Coronary artery (tissue), 2 donors: ENCODE results near the gene PPP3R1.

Experiments used
- DNase-seq: peaks from one replicate; pipeline ENCODE4 v3.0.0-alpha.2; 2017; ENCODE audit warnings: low spot score
- H3K27ac ChIP-seq, 2 donors: fragments of 200-600 bp; sonication (generic); one replicate each; pipeline ENCODE4 v1.5.1; 2016 to 2019
- H3K4me3 ChIP-seq: fragments of 200-600 bp; sonication (generic); 2 replicates; pipeline ENCODE4 v1.5.1; 2016; ENCODE audit warnings: mild to moderate bottlenecking, moderate library complexity
- TF ChIP-seq, protein P1 (sequence below): fragments of 200-600 bp; sonication (generic); IDR thresholded peaks from one replicate; pipeline ENCODE4 v1.5.1; 2019; ENCODE audit warnings: antibody characterized with exemption

Gene PPP3R1

DNA sequence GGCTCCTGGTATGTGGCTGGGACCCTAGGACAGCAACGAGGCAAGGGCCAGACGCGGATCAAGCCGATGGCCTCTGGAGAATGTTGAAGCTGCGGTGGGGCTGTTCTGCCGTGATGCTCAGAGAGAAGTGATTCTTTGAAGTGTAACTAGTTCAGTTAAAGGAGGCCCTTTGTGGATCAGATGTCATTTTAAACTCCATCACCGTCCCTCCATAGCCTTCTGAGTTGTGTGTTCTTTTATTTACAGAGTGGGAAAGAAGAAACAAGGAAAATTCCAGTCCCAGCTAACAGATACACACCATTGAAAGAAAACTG is 94.2 kb downstream of the PPP3R1 start:
- Histone ChIP-seq H3K27ac (peak overlapping the region; percentile 66 to 93), H3K4me3 (peak overlapping the region; percentile 90)
- no peak for DNase-seq
- TF ChIP-seq, protein P1, sequence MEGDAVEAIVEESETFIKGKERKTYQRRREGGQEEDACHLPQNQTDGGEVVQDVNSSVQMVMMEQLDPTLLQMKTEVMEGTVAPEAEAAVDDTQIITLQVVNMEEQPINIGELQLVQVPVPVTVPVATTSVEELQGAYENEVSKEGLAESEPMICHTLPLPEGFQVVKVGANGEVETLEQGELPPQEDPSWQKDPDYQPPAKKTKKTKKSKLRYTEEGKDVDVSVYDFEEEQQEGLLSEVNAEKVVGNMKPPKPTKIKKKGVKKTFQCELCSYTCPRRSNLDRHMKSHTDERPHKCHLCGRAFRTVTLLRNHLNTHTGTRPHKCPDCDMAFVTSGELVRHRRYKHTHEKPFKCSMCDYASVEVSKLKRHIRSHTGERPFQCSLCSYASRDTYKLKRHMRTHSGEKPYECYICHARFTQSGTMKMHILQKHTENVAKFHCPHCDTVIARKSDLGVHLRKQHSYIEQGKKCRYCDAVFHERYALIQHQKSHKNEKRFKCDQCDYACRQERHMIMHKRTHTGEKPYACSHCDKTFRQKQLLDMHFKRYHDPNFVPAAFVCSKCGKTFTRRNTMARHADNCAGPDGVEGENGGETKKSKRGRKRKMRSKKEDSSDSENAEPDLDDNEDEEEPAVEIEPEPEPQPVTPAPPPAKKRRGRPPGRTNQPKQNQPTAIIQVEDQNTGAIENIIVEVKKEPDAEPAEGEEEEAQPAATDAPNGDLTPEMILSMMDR: no peak

DNA sequence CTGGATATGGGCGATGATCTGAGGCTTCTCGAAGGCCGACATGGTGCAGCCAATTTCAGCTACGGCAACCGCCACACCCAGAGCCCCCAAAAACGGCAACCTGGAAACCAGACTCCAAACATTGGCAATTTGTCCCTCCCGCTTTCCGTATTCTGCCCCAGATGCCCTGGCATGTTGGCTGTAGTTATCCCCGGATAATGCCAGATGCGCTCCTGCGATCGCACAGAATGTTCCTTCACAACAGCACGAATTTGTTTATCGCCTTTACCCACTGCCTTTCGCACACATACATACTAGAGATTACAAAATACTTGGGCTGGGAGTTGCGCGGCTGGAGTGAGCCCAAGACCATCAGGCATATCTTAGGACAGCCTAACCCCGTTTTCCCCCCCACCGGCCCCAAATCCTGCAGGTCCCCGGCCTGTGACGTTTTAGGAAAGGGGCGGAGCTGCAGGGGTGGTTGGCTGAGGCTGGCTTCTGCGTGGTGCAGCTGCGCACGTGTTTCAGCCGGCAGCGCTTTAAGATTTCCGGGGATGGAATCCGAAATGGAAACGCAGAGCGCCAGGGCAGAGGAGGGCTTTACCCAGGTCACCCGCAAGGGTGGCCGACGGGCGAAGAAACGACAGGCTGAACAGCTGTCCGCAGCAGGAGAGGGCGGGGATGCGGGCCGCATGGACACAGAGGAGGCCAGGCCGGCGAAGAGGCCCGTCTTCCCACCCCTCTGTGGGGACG is 94.8 kb downstream of the PPP3R1 start, which contains the start of gene PNO1:
TSS of gene PNO1 (plus strand) at position 487 of the 732 bp plus-strand sequence. CDS start at position 534, 47 bp downstream.
- Histone ChIP-seq H3K27ac (peak within 1 kb of the TSS; percentile 78 to 93), H3K4me3 (peak within 1 kb of the TSS; percentile 90)
- TF ChIP-seq, protein P1: no peak
- peak; percentile 98 for DNase-seq

DNA sequence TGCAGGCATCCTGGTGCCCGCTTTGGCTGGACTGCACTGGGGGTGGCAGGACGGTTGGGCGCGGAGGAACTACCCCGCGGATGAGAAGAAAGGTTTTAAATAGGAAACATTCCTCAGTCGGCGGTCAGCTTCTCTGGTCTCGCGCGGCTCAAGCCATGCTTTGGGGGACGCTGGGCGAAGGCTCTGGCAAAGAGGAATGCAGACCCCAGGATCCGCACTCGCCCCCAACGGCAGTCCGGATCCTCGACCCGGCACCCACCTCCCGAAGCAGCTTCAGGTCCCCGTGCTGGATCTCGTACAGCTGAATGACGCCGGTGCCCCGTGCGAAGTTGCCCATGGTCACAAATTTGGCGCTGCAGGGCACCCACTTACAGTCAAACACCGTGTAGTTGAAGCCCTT is 95.3 kb downstream of the PPP3R1 start:
- DNase-seq: no peak
- TF ChIP-seq, protein P1: no peak
- Histone ChIP-seq H3K4me3 (peak overlapping the region; percentile 90), H3K27ac (peak overlapping the region; percentile 78 to 93)

DNA sequence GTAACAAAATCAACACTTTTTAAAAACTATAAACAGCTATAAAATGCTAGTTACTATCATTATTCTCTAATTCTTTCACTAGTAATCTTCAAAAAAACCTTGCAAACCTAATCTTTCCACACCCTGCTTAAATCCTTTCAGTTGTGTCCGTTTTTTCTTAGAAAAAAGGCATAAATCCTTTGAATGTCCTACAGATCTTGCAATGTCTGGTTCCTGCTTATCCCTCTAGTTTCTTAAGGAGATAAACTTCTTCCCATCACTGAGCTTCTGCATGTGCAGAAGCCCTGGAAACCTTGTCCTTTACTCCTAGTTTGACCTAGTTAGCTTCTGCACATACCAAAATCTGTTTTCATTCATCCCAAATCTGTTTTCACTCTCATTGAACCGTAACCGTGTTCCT is 95.9 kb downstream of the PPP3R1 start:
- H3K4me3 ChIP-seq: peak overlapping the region; percentile 90
- DNase-seq: no peak
- H3K27ac ChIP-seq: peak overlapping the region; percentile 78 to 93
- TF ChIP-seq, protein P1: no peak

DNA sequence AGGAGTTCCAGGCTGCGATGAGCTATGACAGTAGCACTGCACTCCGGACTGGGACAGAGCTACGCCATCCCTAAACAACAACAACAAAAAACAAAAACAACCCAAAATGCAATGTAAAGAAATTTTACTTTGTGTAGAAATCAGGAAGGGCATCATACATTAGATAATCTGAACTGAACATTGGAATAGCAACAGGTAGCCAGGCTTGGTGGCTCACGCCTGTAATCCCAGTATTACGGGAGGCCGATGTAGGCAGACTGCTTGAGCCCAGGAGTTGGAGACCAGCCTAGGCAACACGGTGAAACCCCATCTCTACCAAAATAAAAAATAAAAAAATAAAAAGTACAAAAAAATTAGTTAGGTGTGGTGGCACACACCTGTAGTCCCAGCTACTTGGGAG is 96.7 kb downstream of the PPP3R1 start:
- TF ChIP-seq, protein P1: no peak
- H3K27ac ChIP-seq: no peak overlapping the region
- no peak for DNase-seq

DNA sequence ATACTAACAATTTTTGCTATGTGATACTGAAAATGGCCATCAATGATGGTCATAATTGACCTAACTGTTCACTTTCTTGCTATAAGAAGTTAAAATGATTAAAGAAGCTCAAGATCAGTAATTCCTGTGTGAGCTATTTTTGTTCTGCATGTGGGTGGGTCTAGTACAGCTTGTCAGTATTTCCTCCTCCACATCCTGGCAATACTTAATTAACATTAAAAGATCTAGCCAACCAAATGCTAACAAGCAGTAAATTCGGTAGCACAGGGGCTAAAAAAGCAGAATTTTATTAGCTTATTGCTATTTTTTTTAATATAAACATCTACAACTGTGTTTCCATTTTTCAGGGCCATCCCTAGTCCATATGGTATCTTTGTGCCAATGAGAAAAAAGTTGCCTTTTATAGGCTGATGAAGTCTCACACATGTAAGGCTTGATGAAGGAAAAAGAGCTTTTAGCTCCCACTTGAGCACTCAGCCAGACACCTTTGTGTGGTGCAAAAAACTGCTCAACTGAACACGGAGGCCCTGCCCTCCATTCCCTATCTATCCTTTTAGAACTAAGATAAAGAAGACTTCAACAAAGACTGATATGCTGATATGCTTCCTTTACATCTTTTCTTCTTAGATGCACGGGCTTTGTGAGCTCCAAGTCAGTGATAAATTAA is 99.5 kb downstream of the PPP3R1 start:
- DNase-seq: no peak
- Histone ChIP-seq H3K4me3 (no peak overlapping the region), H3K27ac (no peak overlapping the region)
- TF ChIP-seq, protein P1: no peak

More for the DNA sequence above, 96.7 kb downstream of the PPP3R1 start:
- H3K4me3 ChIP-seq: no peak overlapping the region

DNA sequence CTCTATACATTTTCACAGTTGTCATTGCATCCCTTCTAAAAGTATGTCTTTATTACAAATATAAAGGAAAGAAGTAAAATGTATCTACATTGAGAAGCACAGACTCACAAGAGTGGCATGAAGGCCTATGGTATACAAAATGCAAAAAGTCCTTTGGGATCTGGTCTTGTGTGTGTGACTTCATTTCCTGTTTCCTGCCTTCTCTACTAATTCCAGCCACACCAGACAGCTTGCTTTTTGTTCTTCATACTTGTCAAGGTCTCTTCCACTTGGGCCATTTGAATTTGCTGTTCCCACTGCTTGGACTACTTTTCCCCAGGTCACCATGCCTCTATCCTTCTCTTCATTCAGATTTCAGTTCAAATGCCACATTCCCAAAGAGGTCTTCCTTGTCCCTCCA is 101.3 kb downstream of the PPP3R1 start:
- TF ChIP-seq, protein P1: no peak
- H3K27ac ChIP-seq: no peak overlapping the region
- no peak overlapping the region for H3K4me3 ChIP-seq
- DNase-seq: no peak
